ENCODE data around the gene SGSM2.

GRCh38 chr17:2364763-2365116 lies 27.4 kb downstream of the SGSM2 start:
- TF ChIP-seq POLR2AphosphoS5 (IDR thresholded peaks at IDR 0.05; ENCODE audit: borderline replicate concordance, low read depth, low read length) (no peak), EZH2 (IDR thresholded peaks at IDR 0.05) (no peak), FOXP2 (optimal IDR thresholded peaks at IDR 0.05; ENCODE audit: control extremely low read depth, extremely low read length, insufficient read depth) (no peak)
